H1 (cell line): Measurements from ENCODE around the gene TNNT3. TPM values are rescaled to one million over a fixed set of nuclear protein-coding genes. Genes with fewer than 3 reads are reported as not detected.

Source experiments
- CBX8 ChIP-seq: fragments of 300-800, 300-1000 bp; sonication (generic); IDR thresholded peaks from 2 replicates; pipeline ENCODE4 v1.7.1; 2016; ENCODE audit warnings: low read depth, low read length, borderline replicate concordance
- CHD7 ChIP-seq: fragments of 300-600 bp; sonication (generic); IDR thresholded peaks from 2 replicates; pipeline ENCODE4 v1.7.1; 2012; ENCODE audit warnings: low read length, moderate library complexity, mild to moderate bottlenecking, inconsistent platforms; ENCODE audit not compliant: insufficient replicate concordance
- HDAC6 ChIP-seq: IDR thresholded peaks from one replicate; pipeline ENCODE4 v1.7.1; 2012; ENCODE audit warnings: low read depth, mild to moderate bottlenecking, inconsistent platforms, low read length, moderate library complexity
- POLR2A ChIP-seq, 2 experiments: IDR thresholded peaks; 1 replicate in 1 of 2; 2 replicates in 1 of 2; pipeline ENCODE4 v1.6.1; 2011; ENCODE audit warnings: low read depth in 2 of 2, low read length in 2 of 2, mild to moderate bottlenecking in 2 of 2; ENCODE audit errors: control extremely low read depth in 1 of 2
- polyA plus RNA-seq, 7 experiments: library from polyadenylated mRNA; depleted of rRNA in 3 of 7; stranded (reverse) in 5 of 7; unstranded in 2 of 7; fragments of >200 nt in 5 of 7; fragments of 200-250 nt in 2 of 7; gene quantifications; 1 replicate in 5 of 7; 2 replicates in 1 of 7; 4 replicates in 1 of 7; pipeline versions ENCODE4 v1.2.1 to v1.2.3, GENCODE V29; 2011 to 2013; ENCODE audit warnings: missing spikeins in 2 of 7, mixed read lengths in 2 of 7
- total RNA-seq: library from RNA; stranded (reverse); fragmentation: NEBNext Ultra II Directional; extraction: Animal tissue kit (Norgen Biotek cat#: 25700); gene quantifications from 2 replicates; pipeline ENCODE4 v1.2.1, GENCODE V29; 2021

Gene TNNT3
- total and polyA plus RNA-seq, 2 of the 8 experiments (the other 6 are each of a cell fraction or from before 2014, with no cell fraction given): not detected

DNA sequence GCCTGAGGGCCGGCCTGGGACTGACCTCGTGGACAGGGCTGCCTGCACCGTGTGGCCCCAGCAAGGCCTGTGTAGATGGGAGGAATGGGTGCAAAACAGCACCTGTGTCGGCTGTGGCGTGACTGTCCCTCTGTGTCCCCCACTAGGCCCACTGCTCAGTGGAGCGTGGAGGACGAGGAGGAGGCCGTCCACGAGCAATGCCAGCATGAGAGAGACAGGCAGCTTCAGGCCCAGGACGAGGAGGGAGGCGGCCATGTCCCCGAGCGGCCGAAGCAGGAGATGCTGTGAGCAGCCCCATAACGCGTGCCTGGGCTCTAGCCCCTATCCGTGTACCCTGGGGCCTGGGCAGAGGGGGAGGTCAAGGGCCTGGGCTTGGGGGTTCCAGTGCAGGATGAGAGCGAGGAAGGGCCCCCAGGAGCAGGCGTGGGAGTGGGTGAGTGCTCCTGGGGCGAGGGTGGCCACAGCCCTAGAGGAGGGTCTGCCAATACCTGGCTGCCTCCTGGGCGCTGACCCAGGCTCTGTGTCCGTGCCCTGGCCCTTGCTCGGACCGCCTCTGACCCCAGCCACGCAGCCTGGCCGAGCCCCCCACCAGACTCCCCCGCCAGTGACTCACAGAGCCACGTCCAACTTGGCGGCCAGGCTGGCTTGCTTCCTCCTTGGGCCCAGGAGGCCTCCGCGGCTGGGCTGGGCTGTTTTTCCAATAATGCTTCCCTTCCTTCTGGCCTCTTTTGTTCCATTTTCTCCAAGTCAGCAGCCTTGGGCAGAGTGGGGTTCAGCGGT lies 39.4 kb upstream of the TNNT3 start (continued):
- TF ChIP-seq CHD7 (no peak), HDAC6 (no peak), POLR2A (IDR thresholded peaks at IDR 0.05; ENCODE audit: control extremely low read depth in 1 of 2, low read depth in 2 of 2, low read length in 2 of 2) (no peak), CBX8 (no peak)
